ENCODE results near the gene SLC34A3. TPM values are rescaled to one million over a fixed set of nuclear protein-coding genes. Genes with fewer than 3 reads are reported as not detected.

The SLC34A3 gene
- total and polyA plus RNA-seq, 2 of the 8 experiments (the other 6 are each of a cell fraction or from before 2014, with no cell fraction given): 0.08 TPM; not detected in 1

DNA sequence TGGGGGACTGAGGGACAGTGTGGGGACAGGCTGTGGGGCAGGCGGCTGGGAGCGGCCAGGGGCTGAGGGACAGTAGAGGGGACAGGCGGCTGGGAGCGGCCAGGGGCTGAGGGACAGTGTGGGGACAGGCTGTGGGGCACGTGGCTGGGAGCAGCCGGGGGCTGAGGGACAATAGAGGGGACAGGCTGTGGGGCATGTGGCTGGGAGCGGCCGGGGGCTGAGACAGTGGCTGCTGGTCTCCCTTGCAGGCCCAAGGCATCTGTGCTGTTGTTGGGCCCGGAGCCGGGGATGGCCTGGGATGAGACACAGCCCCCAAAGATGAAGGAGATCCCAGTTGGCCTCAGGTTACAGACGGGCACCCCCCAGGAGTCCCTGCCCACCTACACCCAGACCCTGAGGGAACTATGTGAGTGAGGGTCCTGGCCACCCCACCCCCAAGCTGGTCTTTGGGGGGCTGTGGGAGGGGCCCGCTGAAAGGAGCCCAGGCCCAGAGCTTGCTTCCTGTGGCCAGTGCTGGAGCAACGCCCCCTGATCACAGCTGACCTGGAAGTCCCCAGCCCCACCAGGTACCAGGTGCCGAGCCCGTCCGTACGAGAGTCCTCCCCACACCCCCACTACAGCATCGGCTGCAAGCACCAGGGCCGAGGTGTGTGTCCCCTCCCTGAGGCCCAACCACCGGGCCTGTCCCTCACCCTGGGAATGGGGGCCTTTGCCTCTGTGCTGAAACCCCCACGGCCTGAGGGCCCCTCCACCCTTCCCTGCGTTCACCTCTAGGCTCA is 21.0 kb downstream of the SLC34A3 start (continued):
- TF ChIP-seq, protein P1, sequence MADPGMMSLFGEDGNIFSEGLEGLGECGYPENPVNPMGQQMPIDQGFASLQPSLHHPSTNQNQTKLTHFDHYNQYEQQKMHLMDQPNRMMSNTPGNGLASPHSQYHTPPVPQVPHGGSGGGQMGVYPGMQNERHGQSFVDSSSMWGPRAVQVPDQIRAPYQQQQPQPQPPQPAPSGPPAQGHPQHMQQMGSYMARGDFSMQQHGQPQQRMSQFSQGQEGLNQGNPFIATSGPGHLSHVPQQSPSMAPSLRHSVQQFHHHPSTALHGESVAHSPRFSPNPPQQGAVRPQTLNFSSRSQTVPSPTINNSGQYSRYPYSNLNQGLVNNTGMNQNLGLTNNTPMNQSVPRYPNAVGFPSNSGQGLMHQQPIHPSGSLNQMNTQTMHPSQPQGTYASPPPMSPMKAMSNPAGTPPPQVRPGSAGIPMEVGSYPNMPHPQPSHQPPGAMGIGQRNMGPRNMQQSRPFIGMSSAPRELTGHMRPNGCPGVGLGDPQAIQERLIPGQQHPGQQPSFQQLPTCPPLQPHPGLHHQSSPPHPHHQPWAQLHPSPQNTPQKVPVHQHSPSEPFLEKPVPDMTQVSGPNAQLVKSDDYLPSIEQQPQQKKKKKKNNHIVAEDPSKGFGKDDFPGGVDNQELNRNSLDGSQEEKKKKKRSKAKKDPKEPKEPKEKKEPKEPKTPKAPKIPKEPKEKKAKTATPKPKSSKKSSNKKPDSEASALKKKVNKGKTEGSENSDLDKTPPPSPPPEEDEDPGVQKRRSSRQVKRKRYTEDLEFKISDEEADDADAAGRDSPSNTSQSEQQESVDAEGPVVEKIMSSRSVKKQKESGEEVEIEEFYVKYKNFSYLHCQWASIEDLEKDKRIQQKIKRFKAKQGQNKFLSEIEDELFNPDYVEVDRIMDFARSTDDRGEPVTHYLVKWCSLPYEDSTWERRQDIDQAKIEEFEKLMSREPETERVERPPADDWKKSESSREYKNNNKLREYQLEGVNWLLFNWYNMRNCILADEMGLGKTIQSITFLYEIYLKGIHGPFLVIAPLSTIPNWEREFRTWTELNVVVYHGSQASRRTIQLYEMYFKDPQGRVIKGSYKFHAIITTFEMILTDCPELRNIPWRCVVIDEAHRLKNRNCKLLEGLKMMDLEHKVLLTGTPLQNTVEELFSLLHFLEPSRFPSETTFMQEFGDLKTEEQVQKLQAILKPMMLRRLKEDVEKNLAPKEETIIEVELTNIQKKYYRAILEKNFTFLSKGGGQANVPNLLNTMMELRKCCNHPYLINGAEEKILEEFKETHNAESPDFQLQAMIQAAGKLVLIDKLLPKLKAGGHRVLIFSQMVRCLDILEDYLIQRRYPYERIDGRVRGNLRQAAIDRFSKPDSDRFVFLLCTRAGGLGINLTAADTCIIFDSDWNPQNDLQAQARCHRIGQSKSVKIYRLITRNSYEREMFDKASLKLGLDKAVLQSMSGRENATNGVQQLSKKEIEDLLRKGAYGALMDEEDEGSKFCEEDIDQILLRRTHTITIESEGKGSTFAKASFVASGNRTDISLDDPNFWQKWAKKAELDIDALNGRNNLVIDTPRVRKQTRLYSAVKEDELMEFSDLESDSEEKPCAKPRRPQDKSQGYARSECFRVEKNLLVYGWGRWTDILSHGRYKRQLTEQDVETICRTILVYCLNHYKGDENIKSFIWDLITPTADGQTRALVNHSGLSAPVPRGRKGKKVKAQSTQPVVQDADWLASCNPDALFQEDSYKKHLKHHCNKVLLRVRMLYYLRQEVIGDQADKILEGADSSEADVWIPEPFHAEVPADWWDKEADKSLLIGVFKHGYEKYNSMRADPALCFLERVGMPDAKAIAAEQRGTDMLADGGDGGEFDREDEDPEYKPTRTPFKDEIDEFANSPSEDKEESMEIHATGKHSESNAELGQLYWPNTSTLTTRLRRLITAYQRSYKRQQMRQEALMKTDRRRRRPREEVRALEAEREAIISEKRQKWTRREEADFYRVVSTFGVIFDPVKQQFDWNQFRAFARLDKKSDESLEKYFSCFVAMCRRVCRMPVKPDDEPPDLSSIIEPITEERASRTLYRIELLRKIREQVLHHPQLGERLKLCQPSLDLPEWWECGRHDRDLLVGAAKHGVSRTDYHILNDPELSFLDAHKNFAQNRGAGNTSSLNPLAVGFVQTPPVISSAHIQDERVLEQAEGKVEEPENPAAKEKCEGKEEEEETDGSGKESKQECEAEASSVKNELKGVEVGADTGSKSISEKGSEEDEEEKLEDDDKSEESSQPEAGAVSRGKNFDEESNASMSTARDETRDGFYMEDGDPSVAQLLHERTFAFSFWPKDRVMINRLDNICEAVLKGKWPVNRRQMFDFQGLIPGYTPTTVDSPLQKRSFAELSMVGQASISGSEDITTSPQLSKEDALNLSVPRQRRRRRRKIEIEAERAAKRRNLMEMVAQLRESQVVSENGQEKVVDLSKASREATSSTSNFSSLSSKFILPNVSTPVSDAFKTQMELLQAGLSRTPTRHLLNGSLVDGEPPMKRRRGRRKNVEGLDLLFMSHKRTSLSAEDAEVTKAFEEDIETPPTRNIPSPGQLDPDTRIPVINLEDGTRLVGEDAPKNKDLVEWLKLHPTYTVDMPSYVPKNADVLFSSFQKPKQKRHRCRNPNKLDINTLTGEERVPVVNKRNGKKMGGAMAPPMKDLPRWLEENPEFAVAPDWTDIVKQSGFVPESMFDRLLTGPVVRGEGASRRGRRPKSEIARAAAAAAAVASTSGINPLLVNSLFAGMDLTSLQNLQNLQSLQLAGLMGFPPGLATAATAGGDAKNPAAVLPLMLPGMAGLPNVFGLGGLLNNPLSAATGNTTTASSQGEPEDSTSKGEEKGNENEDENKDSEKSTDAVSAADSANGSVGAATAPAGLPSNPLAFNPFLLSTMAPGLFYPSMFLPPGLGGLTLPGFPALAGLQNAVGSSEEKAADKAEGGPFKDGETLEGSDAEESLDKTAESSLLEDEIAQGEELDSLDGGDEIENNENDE (IDR thresholded peaks at IDR 0.05; ENCODE audit: insufficient replicate concordance, low read length): no peak
- TF ChIP-seq, protein P2, sequence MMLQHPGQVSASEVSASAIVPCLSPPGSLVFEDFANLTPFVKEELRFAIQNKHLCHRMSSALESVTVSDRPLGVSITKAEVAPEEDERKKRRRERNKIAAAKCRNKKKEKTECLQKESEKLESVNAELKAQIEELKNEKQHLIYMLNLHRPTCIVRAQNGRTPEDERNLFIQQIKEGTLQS (IDR thresholded peaks at IDR 0.05; ENCODE audit: insufficient read depth, low read depth, low read length): no peak
- TF ChIP-seq JUN (IDR thresholded peaks at IDR 0.05; ENCODE audit: low read depth, low read length): no peak

All from H1 (cell line).